ENCODE results near the gene HSD11B1L.
"Not testable (repeated sequence)": the region's sequence is repeated elsewhere in the genome, so short reads cannot be mapped to it uniquely, and the experiment has no call there.

The HSD11B1L gene

GRCh38 chr19:5703819-5704818, 23.3 kb downstream of the HSD11B1L start:
- peak; percentile 15 for DNase-seq

- no peak for DNase-seq
Measured at GRCh38 chr19:5705552-5705951, 24.7 kb downstream of the HSD11B1L start.

- no peak for DNase-seq
Measured at GRCh38 chr19:5706876-5707573, 26.2 kb downstream of the HSD11B1L start.

DNA sequence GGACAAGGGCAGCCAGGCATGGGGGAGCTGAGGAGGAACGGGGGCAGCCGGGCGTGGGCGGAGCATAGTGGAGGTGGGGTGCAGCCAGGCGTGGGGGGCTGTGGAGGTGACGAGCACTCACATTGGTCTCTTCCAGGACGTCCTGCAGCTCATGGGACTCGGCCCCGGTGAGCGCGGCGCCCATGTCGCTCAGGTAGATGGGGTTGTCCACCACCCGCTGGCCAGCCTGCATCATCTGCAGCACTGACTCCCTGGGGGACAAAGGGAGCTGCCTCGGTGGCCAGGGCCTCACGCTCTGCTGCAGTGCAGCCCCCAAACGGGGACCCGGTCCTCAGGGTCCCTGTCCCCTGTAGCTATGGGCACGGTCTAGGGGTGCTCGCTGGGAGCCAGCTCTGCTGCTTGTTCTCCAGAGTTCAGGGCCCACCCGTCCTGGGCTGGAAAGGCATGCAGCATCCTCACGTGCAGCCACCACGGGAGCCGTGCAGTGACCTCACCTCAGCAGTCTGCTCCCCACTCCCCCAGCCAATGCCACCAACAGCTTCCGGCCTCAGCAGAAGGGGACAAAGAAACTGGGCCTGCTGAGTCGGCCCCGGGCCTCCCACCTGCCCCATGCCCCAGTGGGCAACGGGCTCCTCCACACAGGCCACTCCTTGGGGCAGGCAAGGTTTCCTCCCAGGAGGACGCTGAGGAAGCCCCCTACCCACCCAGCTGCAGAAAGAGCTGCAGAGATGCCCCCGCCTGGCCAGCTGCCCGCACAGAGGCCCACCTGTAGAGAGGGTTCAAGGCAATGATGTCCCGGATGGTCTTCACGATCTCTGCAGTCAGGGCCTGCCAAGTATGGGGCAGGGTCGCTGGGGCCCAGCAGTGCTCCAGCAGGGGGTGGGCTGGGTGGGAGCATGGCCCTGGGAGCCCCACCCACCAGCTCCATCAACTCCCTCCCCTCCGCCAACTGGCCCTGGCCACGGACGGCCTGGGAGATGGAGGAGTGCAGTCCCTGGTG, 27.0 kb downstream of the HSD11B1L start:
- no peak for DNase-seq

GRCh38 chr19:5711025-5711424, 30.2 kb downstream of the HSD11B1L start:
- no peak for DNase-seq

GRCh38 chr19:5711713-5712161, 30.9 kb downstream of the HSD11B1L start:
- no peak for DNase-seq

DNA sequence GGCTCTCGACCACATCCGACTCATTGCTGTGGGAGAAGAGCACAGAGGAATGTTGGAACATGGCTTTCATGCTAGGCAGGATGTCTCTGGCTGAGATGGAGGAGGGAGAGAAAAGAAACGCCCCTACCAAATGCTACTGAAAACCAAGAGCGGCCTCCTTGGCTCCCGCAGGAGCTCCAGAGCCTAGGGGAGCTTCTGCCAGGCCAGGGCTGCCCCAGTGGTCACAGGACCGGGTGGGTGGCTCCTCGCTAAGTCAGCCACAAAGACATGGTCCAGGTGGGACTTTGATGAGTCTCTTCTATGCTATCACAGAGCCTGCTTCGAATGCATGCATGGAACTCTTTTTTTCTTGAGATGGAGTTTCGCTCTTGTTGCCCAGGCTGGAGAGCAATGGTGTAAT, 32.4 kb downstream of the HSD11B1L start:
- no peak for DNase-seq

GRCh38 chr19:5714816-5715215, 34.0 kb downstream of the HSD11B1L start:
- DNase-seq, result no peak

DNA sequence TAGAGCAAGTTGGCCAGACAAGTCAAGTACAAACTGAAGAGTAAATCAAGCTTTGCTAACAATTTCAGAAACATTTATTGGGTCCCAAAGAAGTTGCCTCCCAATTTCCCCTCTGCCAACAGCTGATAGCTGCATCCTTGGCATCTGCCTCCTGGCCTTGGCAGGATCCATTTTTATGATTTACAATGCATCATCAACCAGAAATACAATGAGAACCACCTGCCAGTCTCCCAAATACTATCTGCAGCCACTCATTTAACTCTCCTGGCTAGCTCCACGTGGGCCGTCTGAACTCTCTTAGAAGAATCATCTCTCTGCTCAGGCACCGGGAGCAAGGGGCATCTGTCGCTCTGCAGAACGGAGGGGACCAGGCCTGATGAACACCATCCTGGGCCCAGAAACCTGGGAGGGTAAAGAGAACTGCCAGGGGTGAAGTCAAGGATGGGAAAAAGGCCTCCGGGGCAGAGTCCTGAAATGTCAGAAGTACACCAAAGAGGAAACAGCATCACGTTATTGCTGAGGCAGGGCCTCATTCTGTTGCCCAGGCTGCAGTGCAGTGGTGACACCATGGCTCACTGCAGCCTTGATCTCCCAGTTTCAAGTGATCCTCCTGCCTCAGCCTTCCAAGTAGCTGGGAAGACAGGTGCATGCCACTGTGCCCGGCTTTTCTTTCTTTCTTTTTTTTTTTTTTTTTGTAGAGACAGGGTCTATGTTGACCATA, 36.5 kb downstream of the HSD11B1L start:
- no peak for DNase-seq

GRCh38 chr19:5718037-5718578, 37.3 kb downstream of the HSD11B1L start:
- DNase-seq, result no peak

DNA sequence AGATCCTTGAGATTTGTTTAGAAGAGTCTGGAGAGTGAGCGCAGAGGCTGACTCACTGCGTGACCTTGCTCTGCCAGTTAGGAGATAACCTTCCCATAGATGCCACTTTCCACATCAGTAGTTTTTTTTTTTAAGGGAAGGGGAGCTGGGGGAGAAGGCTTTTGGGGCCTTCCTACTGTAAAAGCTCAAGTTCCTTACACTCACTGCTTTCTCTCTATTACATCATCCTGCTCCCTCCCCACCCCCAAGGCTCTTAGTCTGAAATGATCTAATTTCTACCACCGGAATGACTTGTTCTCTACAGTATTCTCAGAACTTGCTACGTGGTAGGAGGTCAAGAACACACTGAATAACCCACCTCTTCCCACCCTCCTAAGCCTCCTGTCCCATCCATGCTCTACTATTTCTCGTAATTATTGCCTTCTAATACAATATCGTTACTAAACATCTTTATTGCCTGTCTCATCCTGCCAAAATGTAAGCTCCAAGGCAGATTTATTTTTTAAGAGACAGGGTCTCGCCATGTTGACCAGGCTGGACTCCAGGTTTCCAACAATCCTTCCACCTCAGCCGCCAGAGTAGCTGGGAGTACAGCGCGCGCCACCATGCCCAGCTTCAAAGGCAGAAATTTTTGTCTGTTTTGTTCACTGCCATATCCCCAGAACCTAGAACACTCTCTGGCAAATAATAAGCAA, 37.9 kb downstream of the HSD11B1L start:
- no peak for DNase-seq

DNA sequence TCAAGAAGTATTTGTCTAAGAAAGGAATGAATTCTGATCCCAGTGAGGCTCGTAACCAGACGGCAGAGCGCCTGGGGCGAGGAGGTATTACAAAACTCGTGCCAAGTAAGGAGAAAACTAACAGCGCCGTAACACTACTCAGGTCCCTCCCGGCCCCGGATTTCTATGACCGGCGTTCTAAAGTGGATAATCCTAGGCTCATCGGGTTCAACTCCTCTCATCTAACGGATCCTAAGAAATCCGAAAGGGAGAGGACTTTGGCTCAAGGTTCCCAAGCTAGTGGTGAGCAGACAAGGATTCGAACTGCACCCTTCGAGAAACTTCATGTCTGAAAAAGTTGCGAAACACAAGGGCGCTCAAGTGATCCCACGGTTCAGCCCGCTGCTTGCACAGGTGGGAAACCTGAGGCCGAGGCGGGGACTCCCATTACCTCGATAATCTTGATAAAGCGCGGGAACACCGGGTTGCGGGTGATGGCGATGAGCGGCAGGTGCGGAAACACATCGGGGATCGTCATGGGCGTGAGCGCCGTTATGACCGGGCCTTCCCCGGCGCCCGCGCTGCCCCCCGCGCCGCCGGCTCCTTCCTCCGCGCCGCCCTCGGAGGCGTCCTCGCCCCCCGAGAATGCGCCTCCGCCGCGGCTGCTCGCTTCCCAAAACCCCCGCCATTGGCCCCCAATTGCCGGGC, 38.6 kb downstream of the HSD11B1L start:
- no peak for DNase-seq

DNA sequence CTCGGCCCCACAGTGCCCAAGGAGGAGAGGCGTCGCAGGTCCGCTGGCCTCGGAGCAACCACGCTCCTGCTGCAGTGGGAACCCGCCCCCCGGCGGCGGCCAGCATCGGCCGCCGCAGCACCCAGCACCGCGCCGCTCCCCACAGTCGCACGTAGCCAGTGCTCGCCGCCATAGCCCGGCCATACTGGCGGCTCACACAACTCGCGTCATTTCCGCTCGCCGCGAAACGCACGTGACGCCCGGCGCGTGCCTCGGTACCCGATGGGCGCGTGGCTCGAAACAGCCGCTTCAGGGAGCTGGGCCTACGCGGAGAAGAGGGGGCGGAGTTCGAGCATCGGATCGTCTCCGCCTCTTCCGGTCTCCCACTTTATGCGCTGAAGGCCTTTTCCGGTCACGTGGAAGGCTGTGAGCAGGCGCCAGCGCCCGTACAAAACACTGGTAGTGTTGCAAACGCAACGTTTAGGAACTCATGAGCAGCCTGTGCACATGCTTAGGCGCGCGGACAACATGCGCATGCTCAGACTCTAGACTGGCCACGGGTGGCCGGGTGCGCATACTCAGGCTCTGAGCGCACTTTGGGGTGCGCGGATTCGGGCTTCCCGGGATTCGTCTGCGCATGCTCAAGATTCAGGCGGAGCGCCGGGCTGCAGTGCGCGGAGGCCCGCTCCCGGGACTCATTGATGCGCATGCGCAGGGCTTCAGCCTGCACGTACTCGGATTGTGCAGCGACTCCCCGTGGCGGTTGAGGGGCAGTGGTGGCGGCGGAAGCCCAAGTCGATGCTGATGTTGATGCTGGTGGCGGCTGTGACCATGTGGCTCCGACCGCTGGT, 39.3 kb downstream of the HSD11B1L start, which contains the start of the genes CATSPERD and LONP1:
Gene CATSPERD (plus strand): TSS at position 677 of the 830 bp plus-strand sequence. CDS start 101 bp downstream, at position 778.
Gene LONP1 (minus strand): TSS at position 186 of the 830 bp plus-strand sequence. CDS start 14 bp downstream, at position 172.
- DNase-seq, result peak; percentile 99

GRCh38 chr19:5727453-5728050, 46.7 kb downstream of the HSD11B1L start:
- DNase-seq, result no peak

- not testable (repeated sequence) for DNase-seq
Measured at GRCh38 chr19:5733172-5733571, 52.3 kb downstream of the HSD11B1L start.

Measured in femur (tissue), 1 donor.